Cardiac atrium fibroblast (primary cell): ENCODE results near the gene OSER1. TPM values are rescaled to one million over a fixed set of nuclear protein-coding genes. Genes with fewer than 3 reads are reported as not detected.

ENCODE experiments used
- total RNA-seq: library from RNA; depleted of rRNA; stranded (reverse); fragments of >200 nt; gene quantifications from 2 replicates; pipeline ENCODE4 v1.2.3, GENCODE V29; 2015

OSER1 gene
- 27.8 and 32.9 TPM in 2 replicates for total RNA-seq

GRCh38 chr20:44210406-44211176, at the start of gene OSER1:
TSS of gene OSER1 (minus strand) at chr20:44210771. CDS start at chr20:44206957, 3,814 bp downstream.

GRCh38 chr20:44247131-44247571, 36.6 kb upstream of the OSER1 start, which contains the start of gene GDAP1L1:
TSS of gene GDAP1L1 (plus strand) at chr20:44247308. CDS start at chr20:44247335, 27 bp downstream.

GRCh38 chr20:44187054-44187771, 23.4 kb downstream of the OSER1 start, which contains the start of gene JPH2:
TSS of gene JPH2 (minus strand) at chr20:44187188. CDS start at chr20:44186705, 483 bp downstream.

Other genes with a start within 250 kb of the OSER1 start
- 1.6 TPM in 1 of 2 replicates, not detected in the other for gene JPH2, start 23.6 kb downstream of the OSER1 start, total RNA-seq
- not detected in 2 replicates for gene GDAP1L1, start 36.5 kb upstream of the OSER1 start, total RNA-seq
- gene FITM2, start 100.4 kb upstream of the OSER1 start, total RNA-seq: 4.7 and 6.6 TPM in 2 replicates
- not detected in 2 replicates for gene R3HDML, start 126.3 kb upstream of the OSER1 start, total RNA-seq
- not detected in 2 replicates for gene HNF4A, start 144.9 kb upstream of the OSER1 start, total RNA-seq